Skeletal muscle tissue (tissue), 4 donors: ENCODE data around the gene DLX2. TPM values are rescaled to one million over a fixed set of nuclear protein-coding genes. Genes with fewer than 3 reads are reported as not detected.

ENCODE experiments used
- H3K27ac ChIP-seq: one replicate; pipeline ENCODE4 v1.7.0; 2013; ENCODE audit warnings: mild to moderate bottlenecking, low read depth, low read length, inconsistent platforms
- H3K27me3 ChIP-seq, 3 donors: one replicate each; pipeline ENCODE4 v1.7.0; 2013; ENCODE audit warnings: low read length in 3 of 3; ENCODE audit not compliant: control insufficient read depth in 3 of 3, insufficient read depth in 3 of 3
- H3K36me3 ChIP-seq, 3 donors: one replicate each; pipeline ENCODE4 v1.7.0; 2013; ENCODE audit warnings: low read length in 3 of 3; ENCODE audit not compliant: control insufficient read depth in 3 of 3, insufficient read depth in 3 of 3
- H3K4me1 ChIP-seq, 3 donors: one replicate each; pipeline ENCODE4 v1.7.0; 2013; ENCODE audit warnings: low read length in 3 of 3, mild to moderate bottlenecking in 3 of 3; ENCODE audit not compliant: control insufficient read depth in 3 of 3, insufficient read depth in 3 of 3
- H3K4me3 ChIP-seq, 3 donors: one replicate each; pipeline ENCODE4 v1.7.0; 2013; ENCODE audit warnings: low read length in 3 of 3
- H3K9ac ChIP-seq, 3 donors: one replicate each; pipeline ENCODE4 v1.7.0; 2013; ENCODE audit warnings: low read length in 3 of 3, mild to moderate bottlenecking in 3 of 3, moderate library complexity in 2 of 3, low read depth in 1 of 3
- H3K9me3 ChIP-seq, 3 donors: one replicate each; pipeline ENCODE4 v1.7.0; 2013; ENCODE audit warnings: low read length in 3 of 3; ENCODE audit not compliant: control insufficient read depth in 3 of 3
- total RNA-seq: library from RNA; depleted of rRNA; stranded (reverse); fragments of >200 nt; gene quantifications from one replicate; pipeline ENCODE4 v1.2.3, GENCODE V29; 2014
- donor health status: Osteomylitis.

The DLX2 gene
- total RNA-seq, 1 donor from 2014 or later: not detected

- Histone ChIP-seq H3K36me3 (no peaks in the 10 kb centered on the region), H3K9me3 (peaks cover 0 to 4% (median 0%) of the 10 kb centered on the region in 3 donors), H3K9ac (no peak overlapping the region), H3K4me3 (no peak overlapping the region), H3K27ac (no peak overlapping the region), H3K27me3 (peaks cover 76 to 79% (median 78%) of the 10 kb centered on the region in 3 donors), H3K4me1 (peaks cover 33 to 41% (median 39%) of the 10 kb centered on the region in 3 donors)
Observed at GRCh38 chr2:172082105-172082943, 20.4 kb downstream of the DLX2 start.

DNA sequence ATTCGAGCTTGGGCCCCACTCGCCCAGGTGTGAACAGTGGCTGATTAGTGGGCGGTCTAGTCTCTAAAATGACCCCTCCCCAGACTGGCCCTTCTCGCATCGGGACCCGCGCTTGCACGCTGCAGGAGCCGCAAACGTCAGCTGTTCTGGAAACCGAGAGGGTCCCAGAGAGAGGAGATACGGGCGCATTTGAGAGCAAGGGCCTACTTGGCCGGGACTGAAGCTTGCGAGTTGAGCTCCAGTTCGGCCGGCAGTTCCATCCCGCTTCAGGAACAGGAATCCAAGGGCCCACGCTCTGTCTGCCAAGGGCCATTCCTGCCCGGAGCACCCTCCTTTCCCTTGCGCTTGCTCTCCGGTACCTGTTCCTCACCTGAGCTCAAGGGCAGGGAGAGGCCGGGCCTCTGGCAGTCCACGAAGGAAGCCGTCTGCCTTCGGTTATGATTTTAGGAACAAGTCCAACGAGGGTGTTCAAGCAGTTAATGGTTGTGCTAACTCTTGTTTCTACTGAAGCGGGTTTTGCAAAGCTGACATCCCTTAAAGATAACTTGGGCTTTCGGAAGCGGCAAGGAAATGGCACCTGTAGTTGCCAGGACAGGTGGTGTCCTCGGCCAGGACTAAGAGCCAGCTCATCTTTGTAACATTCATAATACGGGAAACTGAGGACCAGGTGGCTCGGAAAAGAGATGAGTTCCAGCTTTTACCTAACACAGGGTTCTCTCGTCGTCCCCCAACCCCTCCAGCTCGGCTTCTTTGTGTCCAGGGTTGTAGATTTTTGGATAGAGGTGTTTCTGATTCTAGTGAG is 21.3 kb downstream of the DLX2 start:
- Histone ChIP-seq H3K4me3 (no peak overlapping the region), H3K27ac (no peak overlapping the region), H3K36me3 (no peaks in the 10 kb centered on the region), H3K4me1 (peaks cover 28 to 37% (median 33%) of the 10 kb centered on the region in 3 donors), H3K9ac (no peak overlapping the region), H3K27me3 (peaks cover 67 to 70% (median 69%) of the 10 kb centered on the region in 3 donors), H3K9me3 (peaks cover 0 to 4% (median 0%) of the 10 kb centered on the region in 3 donors)

DNA sequence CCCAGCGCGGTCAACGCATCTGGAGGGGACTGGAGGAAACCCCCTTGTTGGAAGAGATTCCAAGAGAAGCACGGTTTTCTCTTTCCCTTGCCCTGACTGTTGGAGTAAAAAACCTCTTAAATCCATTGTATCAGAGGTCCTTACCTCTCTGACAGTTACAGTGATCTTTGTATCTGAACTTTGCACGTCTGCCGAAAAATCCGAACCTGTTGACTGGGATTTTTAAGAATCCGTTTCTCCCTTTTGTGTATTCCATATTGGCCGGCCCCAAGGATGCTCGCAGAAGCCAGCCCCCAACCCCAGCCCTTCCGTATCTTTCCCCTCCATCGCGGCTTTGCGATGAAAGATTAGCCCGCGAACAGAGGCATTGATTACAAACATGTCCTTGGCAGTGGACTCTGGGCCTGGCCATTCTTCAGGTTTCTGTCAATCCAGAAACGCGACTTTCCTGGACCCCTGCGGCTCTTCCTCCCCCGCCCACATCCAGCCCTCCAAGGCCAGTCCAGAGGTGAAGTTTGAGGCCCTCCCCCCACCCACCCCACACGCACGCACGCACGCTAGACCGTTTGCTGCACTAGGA is 22.0 kb downstream of the DLX2 start:
- Histone ChIP-seq H3K4me1 (peaks cover 23 to 30% (median 29%) of the 10 kb centered on the region in 3 donors), H3K4me3 (no peak overlapping the region), H3K27me3 (peaks cover 60 to 63% (median 62%) of the 10 kb centered on the region in 3 donors), H3K27ac (no peak overlapping the region), H3K9me3 (peaks cover 0 to 4% (median 0%) of the 10 kb centered on the region in 3 donors), H3K36me3 (no peaks in the 10 kb centered on the region), H3K9ac (no peak overlapping the region)

DNA sequence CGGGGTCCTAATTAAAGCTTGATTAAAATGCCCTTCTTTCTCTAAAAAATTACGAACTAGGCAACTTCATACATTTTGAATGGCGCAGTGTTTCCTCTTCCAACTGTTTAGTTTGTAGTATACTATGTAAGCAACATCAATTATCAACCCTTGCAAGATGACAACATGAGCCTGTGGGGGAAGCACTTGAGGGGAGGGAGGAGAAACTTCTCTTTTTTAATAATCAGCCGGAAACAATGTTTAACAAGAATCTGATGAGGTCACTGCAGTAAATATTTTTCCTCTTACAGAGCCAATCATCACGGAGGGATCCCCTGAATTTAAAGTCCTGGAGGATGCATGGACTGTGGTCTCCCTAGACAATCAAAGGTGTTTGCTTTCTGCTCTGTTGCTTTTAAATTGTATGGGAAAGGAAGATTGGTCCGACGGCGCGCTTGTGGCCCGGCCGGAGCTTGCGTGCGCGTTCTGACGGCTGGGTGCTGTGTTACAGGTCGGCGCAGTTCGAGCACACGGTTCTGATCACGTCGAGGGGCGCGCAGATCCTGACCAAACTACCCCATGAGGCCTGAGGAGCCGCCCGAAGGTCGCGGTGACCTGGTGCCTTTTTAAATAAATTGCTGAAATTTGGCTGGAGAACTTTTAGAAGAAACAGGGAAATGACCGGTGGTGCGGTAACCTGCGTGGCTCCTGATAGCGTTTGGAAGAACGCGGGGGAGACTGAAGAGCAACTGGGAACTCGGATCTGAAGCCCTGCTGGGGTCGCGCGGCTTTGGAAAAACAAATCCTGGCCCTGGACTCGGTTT is 22.7 kb downstream of the DLX2 start:
- Histone ChIP-seq H3K4me3 (no peak overlapping the region), H3K36me3 (no peaks in the 10 kb centered on the region), H3K27me3 (peaks cover 54 to 57% (median 56%) of the 10 kb centered on the region in 3 donors), H3K27ac (no peak overlapping the region), H3K9me3 (peaks cover 0 to 4% (median 0%) of the 10 kb centered on the region in 3 donors), H3K9ac (no peak overlapping the region), H3K4me1 (peaks cover 17 to 24% (median 23%) of the 10 kb centered on the region in 3 donors)

DNA sequence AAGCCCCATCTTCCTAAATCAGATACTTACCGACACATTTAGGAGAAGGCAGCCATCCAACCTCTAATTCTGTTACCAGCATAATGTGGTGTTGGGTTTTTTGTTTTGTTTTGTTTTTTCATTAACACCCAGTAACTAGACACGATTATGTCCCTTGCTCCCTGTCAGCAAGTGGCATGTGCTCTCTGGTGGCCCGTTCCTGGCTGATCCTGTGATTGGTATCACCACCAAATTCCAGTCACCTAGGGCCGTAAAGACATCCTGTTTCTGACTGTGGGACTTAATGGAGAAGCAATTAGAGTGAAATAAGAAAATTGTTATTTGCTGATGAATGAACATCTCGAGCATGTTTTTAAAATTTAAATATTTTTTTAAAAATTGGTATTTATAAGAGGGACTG is 23.3 kb downstream of the DLX2 start:
- Histone ChIP-seq H3K27me3 (peaks cover 47 to 50% (median 49%) of the 10 kb centered on the region in 3 donors), H3K9ac (no peak overlapping the region), H3K9me3 (peaks cover 0 to 4% (median 0%) of the 10 kb centered on the region in 3 donors)

DNA sequence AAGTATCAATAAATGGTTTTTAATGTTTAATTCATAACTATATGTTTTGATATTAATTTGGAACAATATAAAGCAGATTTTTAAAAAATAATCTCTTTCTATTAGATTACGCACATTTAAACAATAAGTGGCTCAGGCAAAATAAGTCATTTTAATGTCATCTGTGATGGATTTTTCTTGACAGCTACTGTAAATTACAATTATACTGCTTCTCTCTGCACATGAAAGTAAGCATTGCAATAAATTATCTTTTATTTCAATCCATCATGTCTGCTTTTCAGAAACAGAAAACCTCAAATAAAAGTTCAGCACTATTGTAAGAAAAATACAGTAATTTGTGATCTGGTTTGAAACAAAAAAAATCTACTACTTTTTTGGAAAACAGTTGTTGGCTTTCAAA is 28.4 kb downstream of the DLX2 start:
- Histone ChIP-seq H3K9me3 (no peaks in the 10 kb centered on the region), H3K9ac (no peak overlapping the region), H3K4me3 (no peak overlapping the region), H3K4me1 (no peaks in the 10 kb centered on the region), H3K27me3 (peaks cover 0 to 5% (median 3%) of the 10 kb centered on the region in 3 donors), H3K36me3 (no peaks in the 10 kb centered on the region), H3K27ac (no peak overlapping the region)

More for the DNA sequence above, 23.3 kb downstream of the DLX2 start:
- Histone ChIP-seq H3K36me3 (no peaks in the 10 kb centered on the region), H3K4me1 (peaks cover 12 to 18% (median 17%) of the 10 kb centered on the region in 3 donors), H3K4me3 (no peak overlapping the region), H3K27ac (no peak overlapping the region)

DNA sequence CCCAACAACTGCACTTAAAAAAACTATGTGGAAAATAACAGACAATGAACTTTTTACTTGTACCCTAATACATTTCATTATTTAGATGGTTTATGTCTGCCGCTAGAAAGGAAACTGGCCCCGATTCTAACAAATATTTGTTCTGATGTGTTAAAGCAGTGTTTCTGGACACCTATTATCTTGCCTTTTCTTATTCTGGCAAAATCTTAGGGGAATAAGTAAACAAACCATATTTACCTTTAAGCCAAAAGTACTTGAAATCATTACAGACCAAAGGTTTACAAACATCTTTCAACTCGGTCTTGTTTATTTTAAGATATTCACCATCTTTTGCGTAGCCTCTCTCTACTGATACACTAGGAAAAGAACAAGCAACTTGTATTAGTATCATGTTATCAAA is 29.2 kb downstream of the DLX2 start:
- Histone ChIP-seq H3K9ac (no peak overlapping the region), H3K4me1 (no peaks in the 10 kb centered on the region), H3K4me3 (no peak overlapping the region), H3K36me3 (no peaks in the 10 kb centered on the region), H3K9me3 (no peaks in the 10 kb centered on the region), H3K27me3 (peaks cover 0 to 1% (median 0%) of the 10 kb centered on the region in 3 donors), H3K27ac (no peak overlapping the region)

- Histone ChIP-seq H3K9ac (no peak overlapping the region), H3K9me3 (no peaks in the 10 kb centered on the region), H3K27ac (no peak overlapping the region), H3K36me3 (no peaks in the 10 kb centered on the region), H3K4me3 (no peak overlapping the region), H3K4me1 (no peaks in the 10 kb centered on the region), H3K27me3 (no peaks in the 10 kb centered on the region)
Observed at GRCh38 chr2:172072706-172073105, 30.0 kb downstream of the DLX2 start.

GRCh38 chr2:172072303-172072702 is 30.4 kb downstream of the DLX2 start:
- Histone ChIP-seq H3K9ac (no peak overlapping the region), H3K9me3 (no peaks in the 10 kb centered on the region), H3K27ac (no peak overlapping the region), H3K4me1 (no peaks in the 10 kb centered on the region), H3K36me3 (no peaks in the 10 kb centered on the region), H3K4me3 (no peak overlapping the region), H3K27me3 (no peaks in the 10 kb centered on the region)
